NCI-H2196 treated with DMSO at 0.1 percent for 48 hours (cell line): ENCODE data around the gene OR56A5.
"Not testable (repeated sequence)": the region's sequence is repeated elsewhere in the genome, so short reads cannot be mapped to it uniquely, and the experiment has no call there.

ENCODE experiments used
- DNase-seq: peaks from one replicate; lab custom pipeline; 2025; ENCODE audit not compliant: unreplicated experiment; lab: John Stamatoyannopoulos, UW

The OR56A5 gene

GRCh38 chr11:5968394-5968793, at the start of gene OR56A5:
Gene OR56A5 (minus strand): TSS chr11:5968494. CDS start chr11:5968494, 0 bp downstream.
- no peak for DNase-seq

DNA sequence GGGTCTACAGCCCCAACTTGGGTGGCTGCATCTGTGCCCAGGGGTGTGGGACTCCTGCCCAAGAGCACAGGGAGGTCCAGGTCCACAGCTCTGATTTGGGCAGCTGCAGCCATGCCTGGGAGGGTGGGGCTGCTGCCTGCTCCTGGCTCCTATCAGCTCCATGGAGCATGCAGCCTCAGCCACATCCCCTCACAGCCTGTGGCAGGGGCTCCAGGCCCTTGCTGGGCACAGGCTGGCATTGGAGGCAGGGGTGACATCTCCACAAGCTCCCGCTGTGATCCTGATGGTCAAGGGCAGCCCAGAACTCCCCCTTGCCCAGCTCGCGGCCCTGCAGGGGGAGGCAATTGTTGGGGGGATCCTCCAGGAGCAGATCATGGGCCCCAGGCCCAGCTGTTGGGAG, 44.7 kb upstream of the OR56A5 start:
- DNase-seq: no peak

DNA sequence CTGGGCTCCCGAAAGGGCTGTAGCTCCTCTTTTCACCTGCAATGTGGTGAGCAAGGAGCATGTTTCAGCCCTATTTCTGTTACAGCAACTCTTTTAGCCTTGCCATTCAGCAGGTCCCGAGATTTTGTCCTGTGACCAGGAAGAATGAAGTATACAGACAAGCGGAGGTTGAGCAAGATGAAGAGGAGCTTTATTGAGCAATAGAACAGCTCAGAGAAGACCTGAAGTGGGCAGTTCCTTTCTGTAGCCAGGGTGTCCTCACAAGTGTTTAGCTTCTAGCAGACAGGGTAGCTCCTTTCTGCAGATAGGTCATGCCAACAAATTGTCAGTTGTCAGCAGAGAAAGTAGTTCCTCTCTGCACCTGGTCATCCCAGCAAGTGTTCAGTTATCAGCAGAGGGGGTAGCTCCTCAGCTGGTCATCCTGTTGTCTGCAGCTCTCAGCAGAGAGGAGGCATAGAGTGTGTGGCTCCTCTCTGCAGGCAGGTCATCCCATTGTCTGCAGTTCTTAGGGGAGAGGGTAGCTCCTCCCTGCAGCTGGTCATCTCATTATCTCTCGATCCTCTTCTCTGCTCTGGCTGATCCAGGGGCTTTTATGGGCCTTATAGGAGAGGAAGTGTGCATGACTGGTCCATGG, 43.9 kb upstream of the OR56A5 start:
- no peak for DNase-seq

- DNase-seq: no peak
Observed at GRCh38 chr11:6006846-6007245, 38.6 kb upstream of the OR56A5 start, which contains the start of gene OR56A4. Gene OR56A4 (minus strand): TSS chr11:6006946. CDS start chr11:6002992, 3,954 bp downstream.

- no peak for DNase-seq
Observed at GRCh38 chr11:6006395-6006794, 38.1 kb upstream of the OR56A5 start.

DNA sequence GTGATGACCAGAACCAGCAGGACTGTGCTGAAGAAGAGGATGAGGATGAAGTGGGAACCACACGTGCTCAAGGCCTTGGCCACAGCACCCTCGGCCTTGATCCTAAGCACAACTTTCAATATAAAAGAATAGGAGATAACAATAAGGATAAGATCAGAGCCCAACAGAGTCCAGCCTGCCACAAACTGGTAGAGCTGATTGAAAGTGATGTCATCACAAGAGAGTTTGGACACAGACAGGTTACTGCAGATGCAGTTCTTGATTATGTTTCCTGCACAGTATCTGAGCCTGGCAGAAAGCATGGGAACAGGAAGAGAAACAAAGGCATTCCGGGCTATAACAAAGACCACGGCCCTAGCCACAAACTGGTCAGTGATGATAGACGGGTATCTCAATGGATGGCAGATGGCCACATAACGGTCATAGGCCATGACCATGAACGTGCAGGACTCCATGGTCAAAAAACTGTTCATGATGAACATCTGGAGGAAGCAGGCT, 34.0 kb upstream of the OR56A5 start:
- no peak for DNase-seq

DNA sequence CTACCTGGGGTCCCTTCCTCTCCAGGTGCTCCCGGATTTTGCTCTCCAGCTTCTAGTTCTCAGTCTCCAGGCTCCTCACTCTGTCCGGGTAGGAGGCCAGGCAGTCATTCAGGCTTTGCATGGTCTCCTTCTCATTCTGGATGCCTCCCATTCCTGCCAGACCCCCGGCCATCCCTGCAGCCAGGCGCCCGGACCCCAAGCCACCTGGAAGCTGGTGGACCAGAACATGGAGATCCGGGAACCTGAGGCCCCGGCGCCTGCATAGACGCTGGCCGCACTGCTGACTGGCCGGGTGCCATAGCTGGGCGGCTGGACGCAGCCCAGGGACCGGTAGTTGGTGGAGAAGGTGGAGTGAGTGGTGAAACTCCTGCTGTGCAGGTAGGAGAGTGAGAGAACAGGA, 26.5 kb upstream of the OR56A5 start:
- no peak for DNase-seq

DNA sequence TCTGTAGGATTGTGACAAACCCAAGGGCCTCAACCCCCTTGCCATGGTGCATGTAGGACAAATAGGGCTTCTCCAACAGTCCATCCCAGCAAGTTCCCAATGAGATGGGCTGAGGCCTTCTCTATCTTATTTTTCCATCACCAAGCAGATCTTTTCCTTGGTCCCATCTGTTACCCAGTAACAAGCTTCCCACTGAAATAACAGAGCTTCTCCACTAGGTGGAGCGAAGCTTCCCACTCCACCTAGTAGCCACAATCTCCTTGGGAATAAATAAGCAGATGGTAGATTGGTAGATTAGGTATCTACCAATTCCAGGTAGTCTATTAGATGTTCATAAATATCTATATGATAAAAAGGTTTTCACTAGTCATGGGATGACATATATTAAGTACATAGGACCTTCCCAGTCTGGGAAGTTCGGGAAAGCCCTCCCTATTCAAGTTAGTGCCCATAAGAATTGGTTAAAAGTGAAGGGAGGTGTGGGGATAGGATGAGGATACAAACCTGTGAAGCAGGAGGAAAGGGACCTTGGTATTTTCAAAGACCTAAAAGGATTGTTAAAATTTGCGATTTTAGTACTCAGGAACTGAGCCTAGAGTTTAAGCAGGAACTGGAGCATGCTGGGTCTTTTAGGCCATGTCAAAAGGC, 24.4 kb upstream of the OR56A5 start:
- DNase-seq: no peak

DNA sequence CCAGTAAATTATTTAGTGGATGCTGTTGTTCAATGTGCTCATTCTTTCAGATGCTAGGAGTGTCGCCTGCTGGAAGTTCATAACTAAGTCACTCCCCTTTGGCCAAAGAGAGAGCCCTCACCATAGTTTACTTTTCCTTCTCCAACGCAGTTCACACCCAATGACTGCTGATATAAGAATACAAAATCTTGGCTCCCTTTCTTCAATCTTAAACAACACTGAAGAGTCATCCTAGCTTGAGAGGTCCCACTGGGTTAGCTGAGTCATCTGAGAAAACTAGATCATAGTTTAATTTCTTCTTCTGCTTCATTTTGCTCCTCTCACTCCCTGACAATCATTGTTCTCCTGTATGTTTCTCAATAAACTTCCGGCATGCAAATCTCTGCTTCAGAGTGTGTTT, 23.9 kb upstream of the OR56A5 start:
- DNase-seq: no peak

- no peak for DNase-seq
Observed at GRCh38 chr11:5989203-5989602, 20.9 kb upstream of the OR56A5 start.

GRCh38 chr11:5986885-5987284, 18.6 kb upstream of the OR56A5 start, which contains the start of gene OR52L1:
Gene OR52L1 (minus strand): TSS chr11:5986985. CDS start chr11:5986930, 55 bp downstream.
- DNase-seq: no peak

- no peak for DNase-seq
Observed at GRCh38 chr11:5983443-5983842, 15.1 kb upstream of the OR56A5 start.

DNA sequence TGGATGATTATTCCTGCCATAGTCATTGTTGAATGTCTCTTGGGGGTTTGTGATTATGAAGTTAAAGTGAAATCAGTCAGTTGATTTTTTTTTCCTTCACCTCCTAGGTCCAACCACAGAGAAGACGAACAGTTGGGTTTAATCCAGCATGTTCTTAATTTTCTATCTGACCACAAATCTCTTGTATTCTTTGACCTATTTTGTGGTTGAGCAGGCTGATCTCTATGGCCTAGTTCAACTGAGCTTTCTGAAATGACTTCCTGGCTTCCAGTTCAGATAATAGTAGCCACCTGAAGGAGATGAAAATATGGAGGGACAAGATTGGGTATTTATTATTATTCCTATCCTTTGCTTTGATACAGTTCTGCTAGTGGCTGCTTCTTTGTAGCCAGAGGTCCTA, 5.2 kb upstream of the OR56A5 start:
- DNase-seq: no peak

GRCh38 chr11:5967708-5968107, 586 bp downstream of the OR56A5 start:
- no peak for DNase-seq

- no peak for DNase-seq
Observed at GRCh38 chr11:5966958-5967357, 1.3 kb downstream of the OR56A5 start.

- not testable (repeated sequence) for DNase-seq
Observed at GRCh38 chr11:5960704-5961320, 7.5 kb downstream of the OR56A5 start.

DNA sequence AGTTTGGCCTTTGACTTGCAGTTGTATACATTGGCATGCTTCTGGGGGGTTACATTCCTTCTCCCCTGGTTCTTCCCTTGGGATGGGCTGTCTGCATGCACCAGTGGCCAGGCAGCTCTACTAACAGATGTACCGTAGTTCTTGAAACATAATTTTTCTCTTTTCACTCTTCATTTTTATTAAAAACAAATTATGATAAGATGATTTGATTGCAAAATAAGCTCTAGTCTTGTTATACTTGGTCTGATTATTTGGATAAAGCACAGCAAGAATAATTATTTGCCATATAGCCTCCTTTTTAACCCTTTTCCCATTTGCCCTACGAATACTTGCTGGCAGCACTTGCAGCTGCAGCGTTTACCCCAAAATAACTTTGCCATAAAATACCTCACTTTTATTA, 12.7 kb downstream of the OR56A5 start:
- no peak for DNase-seq

DNA sequence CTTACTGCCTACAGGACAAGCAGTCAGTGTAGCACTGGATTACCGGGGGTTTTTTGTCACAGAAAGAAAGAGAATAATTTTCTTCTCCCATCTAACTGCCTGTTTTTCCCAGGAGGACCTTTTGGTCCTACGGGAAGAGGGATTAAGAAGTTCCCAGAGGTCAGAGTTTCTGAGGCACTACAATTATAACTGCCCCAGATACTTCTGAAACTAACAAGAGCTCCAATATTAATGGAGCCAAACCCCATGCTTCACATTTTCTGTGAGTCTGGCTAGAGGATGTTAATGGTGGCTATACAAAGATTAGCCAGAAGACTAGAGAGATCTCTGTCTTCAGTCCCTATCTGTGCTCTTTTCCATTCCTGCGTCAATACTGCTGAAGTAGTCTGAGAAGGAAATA, 26.3 kb downstream of the OR56A5 start, which contains the start of gene OR56A3:
TSS of gene OR56A3 (plus strand) at position 301 of the 400 bp plus-strand sequence. CDS start 5,096 bp downstream, outside the sequence.
- no peak for DNase-seq

- no peak for DNase-seq
Observed at GRCh38 chr11:5940748-5941147, 27.5 kb downstream of the OR56A5 start.

GRCh38 chr11:5938603-5938965, 29.7 kb downstream of the OR56A5 start:
- DNase-seq: no peak

DNA sequence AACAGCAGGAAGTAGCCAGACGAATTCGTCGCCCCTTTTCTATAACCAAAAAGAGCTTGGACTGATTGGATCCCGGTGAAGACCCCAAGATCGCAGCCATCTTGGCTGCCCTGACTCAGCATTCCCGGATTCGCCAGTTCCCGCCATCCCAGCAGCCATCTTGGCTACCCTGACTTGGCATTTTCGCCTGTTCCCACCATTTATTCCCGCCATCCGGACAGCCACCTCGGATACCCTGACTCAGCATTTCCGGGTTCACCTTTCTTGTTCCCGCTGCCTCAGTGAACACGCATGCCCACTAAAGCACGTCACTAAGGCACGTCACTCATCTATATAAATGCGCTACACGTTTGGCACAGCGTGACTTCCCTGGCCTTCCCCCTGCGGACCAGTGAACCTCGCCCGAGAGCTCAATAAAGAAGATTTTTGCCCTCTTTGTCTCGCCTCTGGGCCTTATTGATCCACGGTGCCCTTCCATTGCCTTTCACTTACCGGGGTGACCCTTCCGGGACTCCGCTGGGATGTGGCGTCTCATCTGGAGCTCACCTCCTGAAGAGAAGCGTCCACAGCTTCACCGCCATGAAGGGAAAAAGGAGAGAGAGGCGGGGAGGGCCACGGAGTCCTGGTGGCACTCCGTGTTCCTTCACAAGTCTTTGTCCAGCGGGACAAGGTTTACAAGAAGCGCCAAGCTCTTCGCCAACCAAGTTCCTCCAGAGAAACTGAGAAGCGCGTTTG, 30.3 kb downstream of the OR56A5 start:
- no peak for DNase-seq
